GM19463 (cell line): ENCODE measurements around the gene MLH3.
A peak's percentile ranks its signal among the peaks of the same experiment; 100 is the strongest.
"Not testable (repeated sequence)": the region's sequence is repeated elsewhere in the genome, so short reads cannot be mapped to it uniquely, and the experiment has no call there.

Experiments used
- ATAC-seq: cut with Tn5 transposase; IDR thresholded peaks from one replicate; pipeline ENCODE4 v1.9.1; 2021; ENCODE audit warnings: mild to moderate bottlenecking, moderate library complexity; ENCODE audit not compliant: unreplicated experiment

Gene MLH3

DNA sequence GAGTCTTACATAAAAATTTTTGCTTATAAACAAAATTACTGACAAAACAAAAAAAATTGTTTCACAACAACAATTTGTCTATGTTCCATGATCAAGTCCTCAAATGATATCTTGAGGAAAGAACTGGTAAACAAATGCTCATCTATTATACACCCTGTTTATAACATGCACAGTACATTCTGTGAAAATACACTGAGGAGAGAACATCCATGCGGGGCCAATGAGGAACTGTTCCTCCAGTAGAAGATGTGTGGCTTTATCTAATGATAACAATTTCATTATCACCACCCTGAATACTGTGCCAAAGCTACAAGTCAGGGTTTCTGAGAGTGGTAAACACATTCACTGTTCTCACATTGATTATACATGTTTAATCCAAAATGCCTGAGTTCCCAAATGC is 10.8 kb downstream of the MLH3 start:
- ATAC-seq = no peak

DNA sequence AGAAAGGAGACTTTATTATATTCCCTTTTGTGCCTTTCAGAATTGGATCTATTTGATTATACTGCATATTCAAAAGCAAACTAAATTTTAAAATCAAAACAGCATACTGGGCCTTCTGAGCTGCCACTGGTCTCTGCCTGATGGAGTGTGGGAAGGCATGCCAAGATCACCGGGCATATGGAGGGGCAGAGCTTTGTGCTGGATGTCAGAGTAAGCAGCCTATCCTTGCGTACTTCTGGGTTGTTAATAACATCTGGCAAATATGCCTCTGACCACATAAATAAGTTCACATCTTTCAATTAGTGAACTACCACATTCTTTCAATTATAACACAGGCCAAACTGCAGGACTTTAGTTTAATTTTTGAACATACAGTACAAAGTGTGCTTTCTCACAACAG is 18.3 kb downstream of the MLH3 start:
- ATAC-seq = no peak

GRCh38 chr14:75030147-75030546 is 21.1 kb downstream of the MLH3 start:
- no peak for ATAC-seq

DNA sequence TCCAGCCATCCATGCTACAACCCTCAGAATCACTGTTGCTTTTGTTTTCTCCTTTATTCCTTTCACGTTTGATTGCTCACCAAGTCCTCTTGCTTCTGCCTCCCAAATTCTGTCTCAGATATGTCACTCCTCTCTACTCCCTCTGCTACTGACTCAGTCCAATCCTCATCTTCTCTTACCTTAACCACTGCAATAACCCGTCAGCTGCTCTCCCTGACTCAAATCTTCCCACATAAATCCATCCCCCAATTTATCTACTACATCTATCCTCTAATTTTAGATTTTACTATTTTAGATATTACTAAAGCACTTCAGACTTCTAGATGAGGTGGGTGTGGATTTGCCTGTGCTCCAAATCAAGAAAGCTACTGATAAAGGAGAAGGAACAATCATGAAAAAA is 25.4 kb downstream of the MLH3 start:
- no peak for ATAC-seq

DNA sequence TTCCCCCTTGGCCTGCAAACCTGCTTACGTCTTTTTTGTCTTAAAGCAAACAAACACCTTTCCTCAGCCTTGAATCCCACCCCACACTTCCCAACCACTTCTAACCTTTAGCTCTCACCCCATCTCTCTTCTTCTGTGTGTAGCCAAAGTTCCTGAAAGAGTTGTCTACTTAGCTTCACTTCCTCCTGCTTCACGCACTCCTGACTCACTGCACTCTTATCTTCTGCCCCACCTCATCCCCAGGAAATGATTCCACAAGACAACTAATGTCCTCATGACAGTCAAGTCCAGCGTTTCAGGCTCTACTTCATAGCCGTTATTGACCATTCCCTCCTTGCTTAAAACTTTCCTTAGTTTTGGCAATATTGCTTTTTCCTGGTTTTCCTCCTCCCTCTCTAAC is 26.2 kb downstream of the MLH3 start:
- ATAC-seq = no peak

GRCh38 chr14:75023108-75023507 is 28.2 kb downstream of the MLH3 start:
- no peak for ATAC-seq

GRCh38 chr14:75022655-75023054 is 28.6 kb downstream of the MLH3 start:
- ATAC-seq = no peak

GRCh38 chr14:75018694-75019093 is 32.6 kb downstream of the MLH3 start:
- no peak for ATAC-seq

DNA sequence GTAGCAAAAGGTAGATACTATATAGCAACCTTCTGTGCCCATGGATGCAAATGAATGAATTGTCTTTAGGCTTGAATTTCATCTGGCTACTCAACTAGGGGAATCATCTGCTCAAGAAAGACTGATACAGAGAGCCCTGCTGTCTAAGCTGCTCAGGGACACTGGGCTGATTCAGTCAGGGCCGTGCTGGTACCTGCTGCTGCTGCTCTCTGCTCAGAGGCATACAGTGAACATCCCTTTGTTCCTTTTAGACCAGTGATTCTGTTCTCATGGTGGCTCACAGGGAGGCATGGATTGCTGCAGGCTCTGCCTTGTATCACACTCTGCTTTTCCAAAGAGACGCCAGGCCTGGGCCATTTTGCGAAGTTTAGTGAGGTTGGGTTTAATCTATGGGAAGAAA is 34.5 kb downstream of the MLH3 start:
- no peak for ATAC-seq

DNA sequence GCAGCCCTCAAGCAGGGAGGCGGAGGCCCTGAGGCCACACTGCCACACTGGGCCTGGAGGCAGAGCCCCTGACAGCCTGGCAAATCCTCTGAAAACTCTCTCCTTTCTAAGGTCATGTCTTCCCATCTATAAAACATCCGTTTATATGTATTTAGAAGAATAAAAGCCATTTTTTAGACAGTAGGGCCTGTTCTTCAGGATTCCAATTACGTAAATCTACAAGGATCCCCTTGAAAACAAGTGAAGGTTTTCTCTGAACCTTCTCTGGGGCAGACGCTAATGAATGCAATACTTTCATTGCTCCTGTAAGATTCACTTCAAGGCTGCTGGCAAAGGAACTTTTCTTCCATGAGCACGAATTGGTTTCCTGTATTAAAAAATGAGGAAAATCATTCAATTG is 35.8 kb downstream of the MLH3 start:
- no peak for ATAC-seq

GRCh38 chr14:75013290-75013689 is 38.0 kb downstream of the MLH3 start:
- ATAC-seq = no peak

GRCh38 chr14:75011356-75011994 is 39.8 kb downstream of the MLH3 start:
- no peak for ATAC-seq

GRCh38 chr14:75010472-75011093 is 40.7 kb downstream of the MLH3 start:
- no peak for ATAC-seq

DNA sequence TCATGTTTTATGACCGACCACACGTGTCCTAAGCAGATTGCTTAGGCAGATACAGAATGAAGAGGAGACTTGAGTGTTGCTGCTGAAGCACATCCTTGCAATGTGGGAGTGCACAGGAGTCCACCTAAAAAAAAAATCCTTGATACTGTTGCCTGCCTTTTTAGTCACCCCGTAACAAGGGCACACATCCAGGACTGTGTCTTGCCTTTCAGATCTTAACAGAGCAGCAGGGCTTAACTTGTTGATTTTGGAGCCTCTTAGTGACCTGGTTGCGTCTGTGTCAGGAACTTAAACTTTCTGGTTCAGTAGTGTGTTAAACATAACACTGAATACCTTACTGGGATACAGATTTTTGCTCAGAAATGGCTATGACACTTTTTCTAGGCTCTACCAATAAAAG is 42.1 kb downstream of the MLH3 start:
- no peak for ATAC-seq

DNA sequence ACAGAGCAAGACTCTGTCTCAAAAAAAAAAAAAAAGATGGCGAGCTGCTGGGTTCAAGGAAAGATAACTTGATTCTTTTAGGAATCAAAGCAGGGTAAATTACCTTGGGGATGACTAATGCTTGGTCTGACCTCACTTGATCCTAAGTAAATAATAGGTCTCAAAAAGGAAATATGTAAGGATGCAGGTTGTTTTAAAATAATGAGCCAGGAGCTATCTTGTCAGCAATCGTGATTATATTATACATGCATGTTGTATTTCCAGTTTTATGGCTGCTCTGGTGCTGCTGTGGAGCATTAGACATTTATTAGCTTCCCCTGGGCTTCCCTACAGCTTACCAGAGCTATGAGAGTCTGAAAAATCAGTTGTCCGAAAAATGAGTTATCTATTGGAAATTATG is 45.9 kb downstream of the MLH3 start:
- ATAC-seq = no peak

DNA sequence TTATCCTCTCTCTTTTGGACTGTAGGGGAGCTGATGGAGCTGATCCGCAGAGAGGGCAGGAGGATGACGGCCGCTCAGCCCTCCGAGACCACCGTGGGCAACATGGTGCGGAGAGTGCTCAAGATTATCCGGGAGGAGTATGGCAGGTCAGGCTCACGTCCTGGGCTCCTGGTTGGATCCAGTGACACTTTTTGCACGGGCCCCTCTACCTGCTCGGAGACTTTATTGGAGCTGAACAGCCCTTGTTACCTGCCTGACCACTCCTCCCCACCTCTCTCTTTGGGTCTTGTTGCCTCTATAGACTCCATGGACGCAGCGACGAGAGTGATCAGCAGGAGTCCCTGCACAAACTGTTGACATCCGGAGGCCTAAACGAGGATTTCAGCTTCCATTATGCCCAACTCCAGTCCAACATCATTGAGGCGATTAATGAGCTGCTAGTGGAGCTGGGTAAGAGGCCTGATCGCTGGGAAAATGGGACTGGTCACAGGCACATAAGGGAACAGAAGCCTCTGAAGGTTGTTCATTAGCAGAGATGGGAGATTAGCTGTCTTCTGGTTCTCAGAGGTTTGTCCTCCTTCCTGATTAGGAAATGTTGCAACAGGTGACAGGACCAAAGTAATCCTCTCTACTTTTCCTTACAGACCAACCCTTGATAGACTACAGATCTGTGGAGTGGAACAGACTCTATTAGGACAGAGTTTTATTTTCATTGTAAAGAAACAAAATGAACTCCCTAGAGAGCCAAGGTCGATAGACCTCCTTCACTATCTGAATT is 47.8 kb downstream of the MLH3 start:
- no peak for ATAC-seq

- ATAC-seq = peak; percentile 95
Measured at GRCh38 chr14:75002392-75003249, 48.6 kb downstream of the MLH3 start, which contains the start of gene EIF2B2. Gene EIF2B2 (plus strand): TSS chr14:75002921. CDS start chr14:75002991, 70 bp downstream.

- ATAC-seq = no peak
Measured at GRCh38 chr14:75001899-75002298, 49.4 kb downstream of the MLH3 start.

GRCh38 chr14:75001261-75001660 is 50.0 kb downstream of the MLH3 start:
- no peak for ATAC-seq

DNA sequence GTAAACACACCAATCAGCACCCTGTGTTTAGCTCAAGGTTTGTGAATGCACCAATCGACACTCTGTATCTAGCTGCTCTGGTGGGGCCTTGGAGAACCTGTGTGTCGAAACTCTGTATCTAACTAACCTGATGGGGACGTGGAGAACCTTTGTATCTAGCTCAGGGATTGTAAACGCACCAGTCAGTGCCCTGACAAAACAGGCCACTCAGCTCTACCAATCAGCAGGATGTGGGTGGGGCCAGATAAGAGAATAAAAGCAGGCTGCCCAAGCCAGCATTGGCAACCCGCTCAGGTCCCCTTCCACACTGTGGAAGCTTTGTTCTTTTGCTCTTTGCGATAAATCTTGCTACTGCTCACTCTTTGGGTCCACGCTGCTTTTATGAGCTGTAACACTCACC is 55.5 kb downstream of the MLH3 start:
- ATAC-seq = not testable (repeated sequence)

DNA sequence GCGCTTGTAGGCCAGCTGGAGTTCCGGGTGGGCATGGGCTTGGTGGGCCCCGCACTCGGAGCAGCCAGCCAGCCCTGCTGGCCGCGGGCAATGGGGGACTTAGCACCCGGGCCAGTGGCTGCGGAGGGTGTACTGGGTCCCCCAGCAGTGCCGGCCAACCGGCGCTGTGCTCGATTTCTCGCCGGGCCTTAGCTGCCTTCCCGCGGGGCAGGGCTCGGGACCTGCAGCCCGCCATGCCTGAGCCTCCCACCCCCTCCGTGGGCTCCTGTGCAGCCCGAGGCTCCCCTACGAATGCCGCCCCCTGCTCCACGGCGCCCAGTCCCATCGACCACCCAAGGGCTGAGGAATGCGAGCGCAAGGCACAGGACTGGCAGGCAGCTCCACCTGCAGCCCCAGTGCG is 57.1 kb downstream of the MLH3 start:
- not testable (repeated sequence) for ATAC-seq
